ENCODE results near the gene CACHD1. TPM values are rescaled to one million over a fixed set of nuclear protein-coding genes. Genes with fewer than 3 reads are reported as not detected.

Gene CACHD1
- total RNA-seq, 2 donors from 2014 or later: 5.3 to 6.7 TPM

DNA sequence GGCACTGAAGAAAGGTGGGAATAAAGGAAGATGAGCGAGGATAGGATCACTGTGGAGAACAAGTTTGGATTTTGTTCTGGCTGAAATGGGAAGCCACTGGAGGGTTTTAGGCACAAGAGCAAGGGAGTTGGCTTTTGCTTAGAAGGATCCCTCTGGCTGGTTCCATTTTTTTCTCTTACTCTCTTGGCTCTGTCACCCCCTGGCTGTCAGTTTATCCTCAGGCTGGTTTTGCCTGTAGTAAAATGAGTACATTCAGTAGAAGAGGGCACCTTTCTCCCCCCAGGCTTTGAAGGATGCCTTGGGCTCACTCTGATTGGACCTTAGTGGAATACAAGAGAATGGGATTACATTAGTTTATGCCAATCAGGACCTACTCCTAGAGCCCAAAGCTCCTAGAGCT, 17.1 kb downstream of the CACHD1 start:
- no peaks in the 10 kb centered on the region for H3K4me1 ChIP-seq (ENCODE audit: control insufficient read depth in 1 of 2, low read depth in 2 of 2)
- H3K36me3 ChIP-seq: no peaks in the 10 kb centered on the region
- no peak overlapping the region for H3K4me3 ChIP-seq
- TF ChIP-seq, protein P1, sequence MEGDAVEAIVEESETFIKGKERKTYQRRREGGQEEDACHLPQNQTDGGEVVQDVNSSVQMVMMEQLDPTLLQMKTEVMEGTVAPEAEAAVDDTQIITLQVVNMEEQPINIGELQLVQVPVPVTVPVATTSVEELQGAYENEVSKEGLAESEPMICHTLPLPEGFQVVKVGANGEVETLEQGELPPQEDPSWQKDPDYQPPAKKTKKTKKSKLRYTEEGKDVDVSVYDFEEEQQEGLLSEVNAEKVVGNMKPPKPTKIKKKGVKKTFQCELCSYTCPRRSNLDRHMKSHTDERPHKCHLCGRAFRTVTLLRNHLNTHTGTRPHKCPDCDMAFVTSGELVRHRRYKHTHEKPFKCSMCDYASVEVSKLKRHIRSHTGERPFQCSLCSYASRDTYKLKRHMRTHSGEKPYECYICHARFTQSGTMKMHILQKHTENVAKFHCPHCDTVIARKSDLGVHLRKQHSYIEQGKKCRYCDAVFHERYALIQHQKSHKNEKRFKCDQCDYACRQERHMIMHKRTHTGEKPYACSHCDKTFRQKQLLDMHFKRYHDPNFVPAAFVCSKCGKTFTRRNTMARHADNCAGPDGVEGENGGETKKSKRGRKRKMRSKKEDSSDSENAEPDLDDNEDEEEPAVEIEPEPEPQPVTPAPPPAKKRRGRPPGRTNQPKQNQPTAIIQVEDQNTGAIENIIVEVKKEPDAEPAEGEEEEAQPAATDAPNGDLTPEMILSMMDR (IDR thresholded peaks at IDR 0.05): no peak
- no peaks in the 10 kb centered on the region for H3K9me3 ChIP-seq
- DNase-seq (ENCODE audit: low spot score) (no peak), ATAC-seq (ENCODE audit: insufficient number of reproducible peaks, low FRiP score, low read depth) (no peak)
- no peak overlapping the region for H3K27ac ChIP-seq
- no peaks in the 10 kb centered on the region for H3K27me3 ChIP-seq (replicated peaks; ENCODE audit: insufficient read depth)

DNA sequence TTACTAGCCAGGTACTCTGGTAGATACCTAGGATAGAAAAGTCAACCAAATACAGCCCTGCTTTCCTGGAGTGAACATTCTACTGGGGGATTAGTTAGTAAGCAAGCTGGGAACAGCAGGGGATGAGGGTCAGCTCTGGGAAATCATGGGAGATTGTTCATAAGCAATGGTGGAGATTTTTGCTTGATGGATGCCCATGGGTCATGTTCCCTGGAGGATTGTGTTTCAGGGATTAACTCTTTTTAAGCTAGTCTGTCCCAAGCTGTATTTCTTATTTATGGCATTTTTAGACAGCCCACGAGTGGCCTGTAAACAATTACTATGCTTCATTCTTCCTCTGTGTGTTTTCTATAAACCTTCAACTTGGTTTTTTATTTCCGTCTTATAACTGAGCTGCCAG, 18.9 kb downstream of the CACHD1 start:
- H3K9me3 ChIP-seq: no peaks in the 10 kb centered on the region
- TF ChIP-seq, protein P1 (IDR thresholded peaks at IDR 0.05): no peak
- no peak overlapping the region for H3K27ac ChIP-seq
- no peak for DNase-seq (ENCODE audit: low spot score)
- no peak overlapping the region for H3K4me3 ChIP-seq
- ATAC-seq (ENCODE audit: insufficient number of reproducible peaks, low FRiP score, low read depth): no peak
- H3K4me1 ChIP-seq (ENCODE audit: control insufficient read depth in 1 of 2, low read depth in 2 of 2): no peaks in the 10 kb centered on the region
- H3K27me3 ChIP-seq (replicated peaks; ENCODE audit: insufficient read depth): no peaks in the 10 kb centered on the region
- no peaks in the 10 kb centered on the region for H3K36me3 ChIP-seq

DNA sequence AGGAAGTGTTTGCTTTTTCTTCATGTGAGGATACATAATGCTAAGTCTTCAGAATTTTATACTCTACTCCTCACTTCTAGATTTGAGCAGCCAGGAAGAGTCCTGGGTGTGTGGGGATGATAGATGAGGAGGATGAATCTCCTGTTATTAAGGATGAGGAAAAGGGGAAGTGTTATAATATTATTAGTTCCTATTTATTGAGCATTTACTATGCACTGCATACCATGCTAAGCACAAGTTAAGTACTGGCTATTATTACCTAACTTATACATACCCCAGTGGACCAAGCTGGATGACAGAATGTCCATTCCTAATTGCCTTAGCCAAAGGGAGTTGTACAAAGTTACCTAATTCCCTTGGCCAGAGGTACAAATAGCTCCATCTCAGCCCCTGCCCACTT, 19.8 kb downstream of the CACHD1 start:
- Histone ChIP-seq H3K4me1 (ENCODE audit: control insufficient read depth in 1 of 2, low read depth in 2 of 2) (no peaks in the 10 kb centered on the region), H3K9me3 (no peaks in the 10 kb centered on the region), H3K4me3 (no peak overlapping the region), H3K27ac (no peak overlapping the region), H3K27me3 (replicated peaks; ENCODE audit: insufficient read depth) (no peaks in the 10 kb centered on the region), H3K36me3 (no peaks in the 10 kb centered on the region)
- TF ChIP-seq, protein P1 (IDR thresholded peaks at IDR 0.05): no peak
- DNase-seq (ENCODE audit: low spot score) (no peak), ATAC-seq (ENCODE audit: insufficient number of reproducible peaks, low FRiP score, low read depth) (no peak)

DNA sequence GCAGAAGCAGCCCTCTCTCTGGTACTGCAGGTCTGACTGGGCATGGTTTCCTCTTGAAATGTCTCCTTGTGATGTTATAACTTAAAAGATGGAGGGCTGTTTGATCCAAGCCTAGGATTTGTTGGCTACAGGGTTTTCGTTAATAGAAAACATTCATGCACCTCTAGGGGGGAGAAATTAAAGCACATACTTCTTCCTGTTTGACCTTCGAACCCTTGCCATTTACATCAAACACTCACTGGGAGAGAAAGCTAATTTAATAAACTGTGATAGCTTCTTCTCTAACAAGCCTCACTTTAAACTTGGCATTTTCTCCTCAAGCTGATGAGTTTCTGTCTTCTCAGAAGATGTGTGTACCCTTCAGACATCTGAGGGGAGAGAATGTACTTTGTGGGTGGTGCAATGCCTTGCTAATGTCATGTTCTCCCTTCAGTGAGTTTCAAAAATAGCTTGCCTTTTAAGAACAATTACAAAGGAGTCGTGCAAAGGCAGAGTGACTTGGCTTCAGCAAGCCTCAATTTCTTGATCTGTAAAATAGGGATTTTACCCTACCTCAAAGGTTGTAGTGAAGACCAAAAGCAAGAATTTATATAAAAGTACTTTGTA, 20.4 kb downstream of the CACHD1 start:
- ATAC-seq (ENCODE audit: insufficient number of reproducible peaks, low FRiP score, low read depth) (no peak), DNase-seq (ENCODE audit: low spot score) (no peak)
- no peaks in the 10 kb centered on the region for H3K9me3 ChIP-seq
- no peaks in the 10 kb centered on the region for H3K27me3 ChIP-seq (replicated peaks; ENCODE audit: insufficient read depth)
- H3K4me1 ChIP-seq (ENCODE audit: control insufficient read depth in 1 of 2, low read depth in 2 of 2): no peaks in the 10 kb centered on the region
- H3K27ac ChIP-seq: no peak overlapping the region
- H3K4me3 ChIP-seq: no peak overlapping the region
- TF ChIP-seq, protein P1 (IDR thresholded peaks at IDR 0.05): no peak
- no peaks in the 10 kb centered on the region for H3K36me3 ChIP-seq

DNA sequence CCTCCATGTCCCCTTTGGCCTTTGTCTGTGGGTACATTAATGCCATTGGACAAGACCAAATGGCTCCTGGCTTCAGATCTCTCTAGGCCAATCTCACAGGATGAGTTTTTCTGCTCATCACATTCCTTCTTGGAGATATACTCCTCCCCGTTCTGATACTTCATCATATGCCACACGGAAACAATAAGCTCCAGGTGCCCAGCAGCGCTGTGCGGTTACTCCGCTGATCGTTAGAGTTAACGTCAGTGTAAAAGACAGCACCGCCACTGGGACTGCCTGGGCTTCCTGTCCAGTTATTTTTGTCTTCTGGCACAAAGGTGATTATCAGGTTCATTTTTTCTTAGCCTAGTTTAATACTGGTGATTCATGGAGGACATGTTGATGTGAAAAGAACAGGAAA, 22.5 kb downstream of the CACHD1 start:
- Histone ChIP-seq H3K36me3 (no peaks in the 10 kb centered on the region), H3K27ac (no peak overlapping the region), H3K27me3 (replicated peaks; ENCODE audit: insufficient read depth) (no peaks in the 10 kb centered on the region), H3K4me1 (ENCODE audit: control insufficient read depth in 1 of 2, low read depth in 2 of 2) (peaks cover 3 to 9% of the 10 kb centered on the region in 2 donors), H3K4me3 (no peak overlapping the region), H3K9me3 (no peaks in the 10 kb centered on the region)
- ATAC-seq (ENCODE audit: insufficient number of reproducible peaks, low FRiP score, low read depth): no peak
- no peak for DNase-seq (ENCODE audit: low spot score)
- TF ChIP-seq, protein P1 (IDR thresholded peaks at IDR 0.05): no peak
